ENCODE results near the gene PSMD6. TPM values are rescaled to one million over a fixed set of nuclear protein-coding genes. Genes with fewer than 3 reads are reported as not detected.
A peak's percentile ranks its signal among the peaks of the same experiment; 100 is the strongest.

Gene PSMD6
- total and polyA plus RNA-seq, 12 donors: 39.0 to 103 (median 86.3) TPM

DNA sequence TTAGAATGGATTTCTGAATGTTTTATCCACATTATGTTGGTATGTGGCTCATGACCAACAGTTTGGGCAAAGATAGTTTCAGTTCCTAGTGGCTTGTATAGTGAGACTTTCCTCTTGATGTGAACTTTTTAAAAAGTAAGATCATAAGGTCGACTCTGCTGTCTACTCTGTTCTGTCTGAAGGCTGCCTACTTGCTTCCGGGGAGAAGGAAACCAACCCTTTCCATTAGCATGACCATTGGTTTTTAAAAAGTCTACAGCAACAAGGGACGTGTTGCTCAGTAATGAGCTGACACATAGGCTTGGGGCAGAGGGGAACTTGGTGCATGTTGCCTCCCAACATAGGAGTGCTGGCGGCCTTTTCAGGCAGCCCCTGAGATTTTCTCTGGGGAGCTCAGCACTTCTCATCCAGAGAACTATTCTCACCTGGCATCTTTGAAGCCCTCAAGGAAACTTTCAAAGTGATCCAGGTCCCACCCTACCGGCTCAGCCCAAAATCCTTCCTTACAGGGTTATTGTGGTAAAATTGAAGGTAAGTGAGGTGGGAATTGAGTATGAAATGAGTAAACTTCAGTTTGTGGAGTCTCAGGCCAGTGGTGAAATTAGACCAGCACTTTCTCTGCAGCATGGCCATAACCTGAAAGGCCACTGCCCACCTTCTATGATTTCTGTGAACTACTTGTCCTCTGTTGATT, 30.6 kb downstream of the PSMD6 start:
- H3K4me1 ChIP-seq: peaks cover 0 to 11% (median 6%) of the 10 kb centered on the region in 9 donors
- intact Hi-C loops (cut with DNase I): loop anchor here in 8 of 10 donors (5.0 to 10.0 kb wide), 9 partner anchors 35 to 648 kb away; partner anchors contain the start of genes SCAANT1 (in 6 of the 8), ATXN7 (in 4 of the 8) and THOC7 (in 4 of the 8)
- WGBS, 2 donors: 88% methylated on average over 5 of the region's 5 CpGs
- peak overlapping the region in 1 of 10 donors; percentile 44 for H3K27ac ChIP-seq
- no peak for ATAC-seq
- peaks cover 0 to 100% (median 67%) of the 10 kb centered on the region in 9 donors for H3K36me3 ChIP-seq
- no peaks in the 10 kb centered on the region for H3K27me3 ChIP-seq
- no peaks in the 10 kb centered on the region for H3K9me3 ChIP-seq
- no peak for DNase-seq
- no peak overlapping the region for H3K4me3 ChIP-seq
- TF ChIP-seq, protein P1, sequence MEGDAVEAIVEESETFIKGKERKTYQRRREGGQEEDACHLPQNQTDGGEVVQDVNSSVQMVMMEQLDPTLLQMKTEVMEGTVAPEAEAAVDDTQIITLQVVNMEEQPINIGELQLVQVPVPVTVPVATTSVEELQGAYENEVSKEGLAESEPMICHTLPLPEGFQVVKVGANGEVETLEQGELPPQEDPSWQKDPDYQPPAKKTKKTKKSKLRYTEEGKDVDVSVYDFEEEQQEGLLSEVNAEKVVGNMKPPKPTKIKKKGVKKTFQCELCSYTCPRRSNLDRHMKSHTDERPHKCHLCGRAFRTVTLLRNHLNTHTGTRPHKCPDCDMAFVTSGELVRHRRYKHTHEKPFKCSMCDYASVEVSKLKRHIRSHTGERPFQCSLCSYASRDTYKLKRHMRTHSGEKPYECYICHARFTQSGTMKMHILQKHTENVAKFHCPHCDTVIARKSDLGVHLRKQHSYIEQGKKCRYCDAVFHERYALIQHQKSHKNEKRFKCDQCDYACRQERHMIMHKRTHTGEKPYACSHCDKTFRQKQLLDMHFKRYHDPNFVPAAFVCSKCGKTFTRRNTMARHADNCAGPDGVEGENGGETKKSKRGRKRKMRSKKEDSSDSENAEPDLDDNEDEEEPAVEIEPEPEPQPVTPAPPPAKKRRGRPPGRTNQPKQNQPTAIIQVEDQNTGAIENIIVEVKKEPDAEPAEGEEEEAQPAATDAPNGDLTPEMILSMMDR (IDR thresholded peaks at IDR 0.05): no peak

DNA sequence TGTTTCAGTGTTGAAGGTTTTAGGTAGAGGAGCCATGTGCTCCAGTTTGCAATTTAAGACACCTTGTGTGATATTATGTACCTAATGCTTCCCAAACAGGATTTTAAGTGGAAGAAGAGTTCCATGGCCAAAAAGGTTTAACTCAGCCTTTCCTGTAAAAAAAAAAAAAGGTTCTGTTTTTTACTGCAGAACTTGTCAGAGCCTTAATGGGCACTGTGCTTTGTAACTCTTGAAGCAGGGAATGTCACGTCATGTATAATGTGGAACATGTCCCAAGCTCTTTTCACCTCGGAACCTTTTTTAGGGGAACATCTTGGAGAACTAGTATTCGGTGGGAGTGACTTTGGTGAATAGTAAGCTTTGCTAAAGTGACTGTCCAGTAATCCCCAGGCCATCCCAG, 31.6 kb downstream of the PSMD6 start:
- H3K36me3 ChIP-seq: peaks cover 0 to 100% (median 67%) of the 10 kb centered on the region in 9 donors
- 90 to 94% methylated on average over 3 of the region's 3 CpGs for WGBS, 2 donors
- no peak overlapping the region for H3K4me3 ChIP-seq
- ATAC-seq (no peak), DNase-seq (no peak)
- intact Hi-C loops (cut with DNase I): loop anchor here in 8 of 10 donors (5.0 to 10.0 kb wide), 9 partner anchors 34 to 647 kb away; partner anchors contain the start of genes SCAANT1 (in 6 of the 8), ATXN7 (in 4 of the 8) and THOC7 (in 4 of the 8)
- TF ChIP-seq, protein P1 (IDR thresholded peaks at IDR 0.05): no peak
- H3K9me3 ChIP-seq: no peaks in the 10 kb centered on the region
- H3K4me1 ChIP-seq: peaks cover 0 to 11% (median 6%) of the 10 kb centered on the region in 9 donors
- H3K27ac ChIP-seq: no peak overlapping the region
- H3K27me3 ChIP-seq: no peaks in the 10 kb centered on the region

DNA sequence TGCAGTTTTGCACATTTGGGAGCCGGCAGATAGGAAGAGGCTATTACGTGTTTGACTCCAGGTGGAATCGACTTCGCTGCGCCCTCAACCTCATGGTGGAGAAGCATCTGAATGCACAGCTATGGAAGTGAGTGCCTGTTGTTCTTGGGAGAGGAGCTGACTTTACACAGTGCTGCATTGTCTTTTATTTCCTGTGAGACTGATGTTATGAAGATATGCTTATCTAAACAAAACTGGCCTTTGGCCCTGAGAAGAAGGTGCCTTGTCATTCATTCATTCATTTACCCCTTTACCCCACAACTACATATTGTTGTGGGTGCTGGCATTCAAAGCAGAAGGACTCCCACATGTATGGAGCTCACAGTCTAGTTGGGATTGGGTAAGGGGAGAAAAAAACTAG, 32.6 kb downstream of the PSMD6 start:
- 83 to 85% methylated on average over 5 of the region's 5 CpGs for WGBS, 2 donors
- H3K9me3 ChIP-seq: no peaks in the 10 kb centered on the region
- H3K4me3 ChIP-seq: no peak overlapping the region
- DNase-seq (no peak), ATAC-seq (no peak)
- H3K27me3 ChIP-seq: no peaks in the 10 kb centered on the region
- no peak overlapping the region for H3K27ac ChIP-seq
- TF ChIP-seq, protein P1 (IDR thresholded peaks at IDR 0.05): no peak
- H3K4me1 ChIP-seq: peaks cover 0 to 11% (median 6%) of the 10 kb centered on the region in 9 donors
- H3K36me3 ChIP-seq: peaks cover 0 to 100% (median 57%) of the 10 kb centered on the region in 9 donors
- intact Hi-C loops (cut with DNase I): loop anchor here in 8 of 10 donors (5.0 to 10.0 kb wide), 9 partner anchors 33 to 646 kb away; partner anchors contain the start of genes SCAANT1 (in 6 of the 8), ATXN7 (in 4 of the 8) and THOC7 (in 4 of the 8)

DNA sequence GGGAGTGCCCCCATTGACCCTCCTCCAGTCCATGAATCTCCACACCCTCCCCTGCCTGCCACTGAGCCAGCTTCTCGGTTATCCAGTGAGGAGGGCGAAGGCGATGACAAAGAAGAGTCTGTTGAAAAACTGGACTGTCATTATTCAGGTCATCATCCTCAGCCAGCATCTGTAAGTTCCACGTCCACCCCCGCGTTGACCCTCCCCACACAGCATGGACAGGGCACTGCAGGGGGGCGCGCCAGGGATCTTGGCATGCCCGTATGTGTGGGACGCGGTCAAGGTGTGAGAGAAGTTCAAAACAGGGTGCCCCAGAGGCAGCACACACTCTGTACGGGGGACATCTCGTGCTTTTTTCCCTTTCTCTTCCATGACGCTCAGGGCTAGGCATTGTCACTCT, 33.1 kb downstream of the PSMD6 start:
- intact Hi-C loops (cut with DNase I): loop anchor here in 8 of 10 donors (5.0 to 10.0 kb wide), 9 partner anchors 33 to 645 kb away; partner anchors contain the start of genes SCAANT1 (in 6 of the 8), ATXN7 (in 4 of the 8) and THOC7 (in 4 of the 8)
- WGBS, 2 donors: 94 to 95% methylated on average over 14 of the region's 14 CpGs
- no peak overlapping the region for H3K4me3 ChIP-seq
- no peak for DNase-seq
- TF ChIP-seq, protein P1 (IDR thresholded peaks at IDR 0.05): no peak
- no peak for ATAC-seq
- peaks cover 0 to 100% (median 52%) of the 10 kb centered on the region in 9 donors for H3K36me3 ChIP-seq
- H3K27ac ChIP-seq: no peak overlapping the region
- no peaks in the 10 kb centered on the region for H3K9me3 ChIP-seq
- H3K4me1 ChIP-seq: peaks cover 0 to 11% (median 6%) of the 10 kb centered on the region in 9 donors
- no peaks in the 10 kb centered on the region for H3K27me3 ChIP-seq
